K562 (cell line): ENCODE measurements around the gene DNASE1L3. TPM values are rescaled to one million over a fixed set of nuclear protein-coding genes. Genes with fewer than 3 reads are reported as not detected.
"Not testable (repeated sequence)": the region's sequence is repeated elsewhere in the genome, so short reads cannot be mapped to it uniquely, and the experiment has no call there.

Source experiments
- ATAC-seq: fragments of 200-7000 bp; cut with Tn5 transposase; 3 replicates; pipeline ENCODE4 v1.9.1; 2020; ENCODE audit warnings: moderate library complexity
- BruUV-seq: library from RNA; stranded (reverse); fragments of 400-500 nt; replicated peaks from 2 replicates; lab custom pipeline; 2021; lab: Mats Ljungman, UMichigan
- CTCF ChIA-PET: fragments of 300-600 bp; formaldehyde crosslinking; extraction: SDS; loops from one replicate; lab custom pipeline; 2021; ENCODE audit warnings: low intra/inter-chr PET ratio; lab: Yijun Ruan, JAX
- POLR2A ChIA-PET: fragments of 300-600, 350-650 bp; sonication (Branson Sonifier 250); formaldehyde crosslinking; extraction: SDS; loops from one replicate; lab custom pipeline; 2021; ENCODE audit warnings: antibody characterized with exemption, inconsistent platforms; lab: Yijun Ruan, JAX
- DNase-seq, 4 experiments: peaks; one replicate each; pipeline versions ENCODE4 v3.0.0 to v3.0.0-alpha.2; 2011 to 2018; ENCODE audit warnings: low spot score in 3 of 4, mixed read lengths in 3 of 4; ENCODE audit errors: extremely low read depth in 1 of 4
- FAIRE-seq: peaks from 2 replicates; lab custom pipeline; 2011; peaks lifted over from hg19 to GRCh38; lab: Jason Lieb, UNC
- H2AFZ ChIP-seq: 2 replicates; pipeline ENCODE4 v1.6.0; 2011; ENCODE audit warnings: low read depth, low read length, control low read depth, inconsistent platforms
- H3K27ac ChIP-seq: fragments of 200-600 bp; 3 replicates; pipeline ENCODE4 v1.8.0; 2011; ENCODE audit warnings: low read depth, mild to moderate bottlenecking, control low read depth, inconsistent platforms, low read length, moderate library complexity, mixed read lengths; ENCODE audit errors: extremely low read depth
- H3K27me3 ChIP-seq, 2 experiments: fragments of 300-600 bp in 1 of 2; 2 replicates in 1 of 2; 3 replicates in 1 of 2; pipeline versions ENCODE4 v1.6.0 to v1.8.0; 2011; ENCODE audit warnings: inconsistent platforms in 2 of 2, low read length in 2 of 2, mild to moderate bottlenecking in 1 of 2, mixed read lengths in 1 of 2, moderate library complexity in 1 of 2; ENCODE audit not compliant: control insufficient read depth in 2 of 2, insufficient read depth in 2 of 2
- H3K36me3 ChIP-seq: fragments of 300-600 bp; 3 replicates; pipeline ENCODE4 v1.8.0; 2011; ENCODE audit warnings: mild to moderate bottlenecking, low read length, inconsistent platforms; ENCODE audit not compliant: control insufficient read depth, insufficient read depth
- H3K4me1 ChIP-seq, 2 experiments: fragments of 200-600 bp in 1 of 2; replicated peaks in 1 of 2; 2 replicates in 1 of 2; 3 replicates in 1 of 2; pipeline versions ENCODE4 v1.5.1 to v1.8.0; 2011; ENCODE audit warnings: inconsistent platforms in 2 of 2, low read length in 2 of 2, mild to moderate bottlenecking in 1 of 2, mixed read lengths in 1 of 2, moderate library complexity in 1 of 2; ENCODE audit not compliant: control insufficient read depth in 2 of 2, insufficient read depth in 2 of 2
- H3K4me2 ChIP-seq: 2 replicates; pipeline ENCODE4 v1.6.1; 2011; ENCODE audit warnings: low read length, control low read depth, inconsistent platforms, mixed read lengths; ENCODE audit not compliant: insufficient read depth
- H3K4me3 ChIP-seq: fragments of 200-600 bp; sonication (generic), shearing (Covaris generic); 2 replicates; pipeline ENCODE4 v1.5.1; 2016; ENCODE audit warnings: control low read depth, inconsistent platforms
- H3K79me2 ChIP-seq: fragments of 200-600 bp; 3 replicates; pipeline ENCODE4 v1.8.0; 2011; ENCODE audit warnings: low read length, inconsistent platforms; ENCODE audit not compliant: control insufficient read depth, insufficient read depth
- H3K9ac ChIP-seq, 2 experiments: 2 replicates each; pipeline versions ENCODE4 v1.6.0 to v1.6.1; 2011; ENCODE audit warnings: low read depth in 2 of 2, low read length in 2 of 2, control low read depth in 1 of 2, inconsistent platforms in 1 of 2, mild to moderate bottlenecking in 1 of 2, mixed read lengths in 1 of 2; ENCODE audit not compliant: insufficient read depth in 1 of 2
- H3K9me1 ChIP-seq: one replicate; pipeline ENCODE4 v1.6.0; 2011; ENCODE audit warnings: inconsistent platforms, mild to moderate bottlenecking, low read length, moderate library complexity; ENCODE audit not compliant: control insufficient read depth, insufficient read depth
- H3K9me3 ChIP-seq: replicated peaks from 2 replicates; pipeline ENCODE4 v1.5.1; 2011; ENCODE audit warnings: low read depth, low read length, inconsistent platforms; ENCODE audit not compliant: control insufficient read depth, insufficient read depth
- H4K20me1 ChIP-seq: replicated peaks from 2 replicates; pipeline ENCODE4 v1.6.1; 2011; ENCODE audit warnings: low read length, inconsistent platforms, mixed read lengths; ENCODE audit not compliant: control insufficient read depth, insufficient read depth
- ZNF583 ChIP-seq: fragments of 250-450 bp; sonication (Bioruptor Pico); IDR thresholded peaks from 2 replicates; pipeline ENCODE4 v1.4.0; 2020
- WGBS: fragments of 100-300 bp; shearing (Covaris generic); methylation state at CpG from one replicate; pipeline ENCODE4 v1.1.6; 2016; ENCODE audit warnings: low coverage, mixed read lengths; ENCODE audit not compliant: insufficient coverage; ENCODE audit errors: missing lambda C conversion rate; 5-methylcytosine and 5-hydroxymethylcytosine counted together
- in situ Hi-C: fragments of 300-500 bp; cut with MboI; formaldehyde crosslinking; loops from 4 replicates; pipeline ENCODE4 v1.15.0; 2018; ENCODE audit warnings: inconsistent platforms, mixed read lengths
- intact Hi-C: fragments of 100-400 bp; cut with micrococcal nuclease; formaldehyde crosslinking; loops from 2 replicates; pipeline ENCODE4 v1.14.2; 2022
- polyA plus RNA-seq, 8 experiments: library from polyadenylated mRNA; depleted of rRNA in 4 of 8; stranded (reverse) in 5 of 8; unstranded in 3 of 8; fragments of >200 nt; fragmentation: Nextera tagmentation in 2 of 8; fragmentation: Illumina TruSeq in 1 of 8; extraction: Ambion mirVana in 2 of 8; extraction: Trizol in 1 of 8; gene quantifications; 2 replicates each; pipeline versions ENCODE4 v1.2.1 to v1.2.3, GENCODE V29; 2011 to 2014; ENCODE audit warnings: inconsistent platforms in 1 of 8, missing spikeins in 1 of 8
- total RNA-seq, 7 experiments: library from RNA; depleted of rRNA in 6 of 7; stranded (reverse); fragments of >200 nt in 6 of 7; fragmentation: Illumina TruSeq in 2 of 7; extraction: Trizol in 2 of 7; gene quantifications; 2 replicates each; pipeline versions ENCODE4 v1.2.1 to v1.2.3, GENCODE V29; 2011 to 2021; ENCODE audit warnings: low replicate concordance in 1 of 7

The DNASE1L3 gene
- total and polyA plus RNA-seq, 9 of the 15 experiments (the other 6 are each of a cell fraction or from before 2014, with no cell fraction given) = 0.06 TPM; not detected in 8

DNA sequence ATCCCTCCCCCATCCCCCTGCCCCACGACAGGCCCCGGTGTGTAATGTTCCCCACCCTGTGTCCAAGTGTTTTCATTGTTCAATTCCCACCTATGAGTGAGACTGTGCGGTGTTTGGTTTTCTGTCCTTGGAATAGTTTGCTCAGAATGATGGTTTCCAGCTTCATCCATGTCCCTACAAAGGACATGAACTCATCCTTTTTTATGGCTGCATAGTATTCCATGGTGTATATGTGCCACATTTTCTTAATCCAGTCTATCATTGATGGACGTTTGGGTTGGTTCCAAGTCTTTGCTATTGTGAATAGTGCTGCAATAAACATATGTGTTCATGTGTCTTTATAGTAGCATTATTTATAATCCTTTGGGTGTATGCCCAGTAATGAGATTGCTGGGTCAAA is 32.1 kb upstream of the DNASE1L3 start:
- intact Hi-C loops = not testable (repeated sequence)

DNA sequence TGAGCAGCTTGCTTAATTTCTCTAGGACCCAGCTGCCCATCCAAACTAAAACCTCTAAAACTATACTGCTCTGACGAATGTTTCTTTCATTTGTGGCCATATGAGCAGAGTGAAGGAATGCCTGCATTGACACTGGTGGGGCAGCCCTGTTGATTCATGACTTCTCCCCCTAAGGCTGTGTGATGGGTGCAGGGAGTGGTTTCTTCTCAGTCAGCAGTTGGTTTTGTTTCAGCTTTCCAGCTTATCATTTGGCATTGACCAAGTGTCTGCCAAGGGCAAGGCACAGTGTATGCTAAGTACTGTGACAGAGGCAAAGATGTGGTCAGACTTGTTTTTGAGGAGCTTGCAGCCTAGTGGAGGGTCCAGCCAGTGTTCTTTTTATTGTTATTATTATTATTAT is 31.6 kb upstream of the DNASE1L3 start:
- H3K9me1 ChIP-seq = no peaks in the 10 kb centered on the region
- ATAC-seq (no peak), DNase-seq (no peak), FAIRE-seq (no peak)
- ChIA-PET CTCF (no interaction called here), POLR2A (interaction anchor here (1.2 kb wide), 1 partner anchor 17 kb away, joined by 3 read pairs; no protein-coding TSS in a partner anchor)
- no TSS peak for BruUV-seq
- no peaks in the 10 kb centered on the region for H3K36me3 ChIP-seq
- H3K27ac ChIP-seq = no peak overlapping the region
- no peaks in the 10 kb centered on the region for H3K79me2 ChIP-seq
- in situ Hi-C loops = no loop called here
- no peak overlapping the region for H2AFZ ChIP-seq
- peaks cover 3 to 10% of the 10 kb centered on the region in 2 experiments; a peak in 4 of 5 replicates for H3K4me1 ChIP-seq
- WGBS = 0% methylated on average over 1 of the region's 1 CpG
- no peak for TF ChIP-seq ZNF583 (CRISPR knock-in tag)
- H3K4me3 ChIP-seq = no peak overlapping the region
- H3K27me3 ChIP-seq = no peaks in the 10 kb centered on the region
- H4K20me1 ChIP-seq = 0 out of 2 replicates have a peak, but pooled peaks cover 5% of the 10 kb centered on the region
- intact Hi-C loops = no loop called here
- no peaks in the 10 kb centered on the region for H3K9me3 ChIP-seq
- no peak overlapping the region for H3K9ac ChIP-seq
- no peak overlapping the region for H3K4me2 ChIP-seq

More for the DNA sequence above, 32.1 kb upstream of the DNASE1L3 start:
- POLR2A ChIA-PET, H3K27ac ChIP-seq, CTCF ChIA-PET, H4K20me1 ChIP-seq, H3K27me3 ChIP-seq, ATAC-seq, H3K9me1 ChIP-seq, H3K9me3 ChIP-seq, H3K9ac ChIP-seq, H3K79me2 ChIP-seq, DNase-seq, H3K4me2 ChIP-seq, BruUV-seq, in situ Hi-C loops, H3K36me3 ChIP-seq, FAIRE-seq, H2AFZ ChIP-seq, H3K4me3 ChIP-seq, H3K4me1 ChIP-seq: not testable (repeated sequence)
- 63% methylated on average over 3 of the region's 4 CpGs for WGBS
